ENCODE measurements around the gene B3GNT8.

DNA sequence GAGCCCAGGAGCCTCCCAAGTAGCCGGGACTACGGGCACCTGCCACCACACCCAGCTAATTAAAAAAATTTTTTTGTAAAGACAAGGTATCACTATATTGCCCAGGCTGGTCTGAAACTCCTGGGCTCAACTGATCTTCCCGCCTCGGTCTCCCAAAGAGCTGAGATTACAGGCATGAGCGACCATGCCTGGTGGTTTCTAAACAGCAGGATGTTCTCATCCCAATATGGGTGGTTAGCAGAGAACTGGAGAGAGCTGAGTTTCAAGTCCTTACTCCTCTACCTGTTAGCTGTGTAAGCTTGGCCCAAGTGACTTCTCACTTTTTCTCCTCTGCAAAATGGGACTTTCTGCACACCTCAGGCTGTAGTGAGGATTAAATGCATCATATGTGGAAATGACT is 42.8 kb downstream of the B3GNT8 start:
- TF ChIP-seq, protein P1, sequence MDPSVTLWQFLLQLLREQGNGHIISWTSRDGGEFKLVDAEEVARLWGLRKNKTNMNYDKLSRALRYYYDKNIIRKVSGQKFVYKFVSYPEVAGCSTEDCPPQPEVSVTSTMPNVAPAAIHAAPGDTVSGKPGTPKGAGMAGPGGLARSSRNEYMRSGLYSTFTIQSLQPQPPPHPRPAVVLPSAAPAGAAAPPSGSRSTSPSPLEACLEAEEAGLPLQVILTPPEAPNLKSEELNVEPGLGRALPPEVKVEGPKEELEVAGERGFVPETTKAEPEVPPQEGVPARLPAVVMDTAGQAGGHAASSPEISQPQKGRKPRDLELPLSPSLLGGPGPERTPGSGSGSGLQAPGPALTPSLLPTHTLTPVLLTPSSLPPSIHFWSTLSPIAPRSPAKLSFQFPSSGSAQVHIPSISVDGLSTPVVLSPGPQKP (IDR thresholded peaks at IDR 0.05; ENCODE audit: borderline replicate concordance, low read depth, low read length) = no peak
- TF ChIP-seq, protein P2, sequence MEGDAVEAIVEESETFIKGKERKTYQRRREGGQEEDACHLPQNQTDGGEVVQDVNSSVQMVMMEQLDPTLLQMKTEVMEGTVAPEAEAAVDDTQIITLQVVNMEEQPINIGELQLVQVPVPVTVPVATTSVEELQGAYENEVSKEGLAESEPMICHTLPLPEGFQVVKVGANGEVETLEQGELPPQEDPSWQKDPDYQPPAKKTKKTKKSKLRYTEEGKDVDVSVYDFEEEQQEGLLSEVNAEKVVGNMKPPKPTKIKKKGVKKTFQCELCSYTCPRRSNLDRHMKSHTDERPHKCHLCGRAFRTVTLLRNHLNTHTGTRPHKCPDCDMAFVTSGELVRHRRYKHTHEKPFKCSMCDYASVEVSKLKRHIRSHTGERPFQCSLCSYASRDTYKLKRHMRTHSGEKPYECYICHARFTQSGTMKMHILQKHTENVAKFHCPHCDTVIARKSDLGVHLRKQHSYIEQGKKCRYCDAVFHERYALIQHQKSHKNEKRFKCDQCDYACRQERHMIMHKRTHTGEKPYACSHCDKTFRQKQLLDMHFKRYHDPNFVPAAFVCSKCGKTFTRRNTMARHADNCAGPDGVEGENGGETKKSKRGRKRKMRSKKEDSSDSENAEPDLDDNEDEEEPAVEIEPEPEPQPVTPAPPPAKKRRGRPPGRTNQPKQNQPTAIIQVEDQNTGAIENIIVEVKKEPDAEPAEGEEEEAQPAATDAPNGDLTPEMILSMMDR (conservative IDR thresholded peaks at IDR 0.05; ENCODE audit: low read depth, low read length) = no peak
- TF ChIP-seq POLR2A (IDR thresholded peaks at IDR 0.05; ENCODE audit: low read depth, low read length) (no peak), MXI1 (IDR thresholded peaks at IDR 0.05; ENCODE audit: borderline replicate concordance, low read depth, low read length) (no peak), CEBPB (IDR thresholded peaks at IDR 0.05; ENCODE audit: low read depth, low read length) (no peak), RCOR1 (IDR thresholded peaks at IDR 0.05; ENCODE audit: insufficient replicate concordance, low read length) (no peak), NFE2L2 (IDR thresholded peaks at IDR 0.05; ENCODE audit: low read depth, low read length) (no peak), RAD21 (IDR thresholded peaks at IDR 0.05; ENCODE audit: low read length) (no peak)
